HL-60/S4 treated with retinoic acid at 250 ng/mL for 4 days and 3 days (cell line): Measurements from ENCODE around the gene SRP68.
"Not testable (repeated sequence)": the region's sequence is repeated elsewhere in the genome, so short reads cannot be mapped to it uniquely, and the experiment has no call there.

ENCODE experiments used
- in situ Hi-C: fragments of 300-500 bp; cut with MboI; formaldehyde crosslinking; loops from 2 replicates; pipeline ENCODE4 v1.7.0; 2022; ENCODE audit warnings: low sequenced_read_pairs

The SRP68 gene

GRCh38 chr17:76090517-76091129 lies 18.3 kb upstream of the SRP68 start:
- in situ Hi-C loops: no loop called here

- in situ Hi-C loops: no loop called here
Measured at GRCh38 chr17:76089680-76090516, 17.6 kb upstream of the SRP68 start.

GRCh38 chr17:76088868-76089576 lies 16.7 kb upstream of the SRP68 start:
- in situ Hi-C loops: no loop called here

GRCh38 chr17:76088041-76088867 lies 15.9 kb upstream of the SRP68 start:
- in situ Hi-C loops: no loop called here

- in situ Hi-C loops: no loop called here
Measured at GRCh38 chr17:76087531-76087930, 15.2 kb upstream of the SRP68 start.

GRCh38 chr17:76086384-76086783 lies 14.1 kb upstream of the SRP68 start:
- in situ Hi-C loops: no loop called here

GRCh38 chr17:76085731-76086366 lies 13.5 kb upstream of the SRP68 start:
- in situ Hi-C loops: no loop called here

- in situ Hi-C loops: no loop called here
Measured at GRCh38 chr17:76085066-76085730, 12.9 kb upstream of the SRP68 start.

- in situ Hi-C loops: no loop called here
Measured at GRCh38 chr17:76083536-76084182, 11.3 kb upstream of the SRP68 start.

GRCh38 chr17:76082326-76083251 lies 10.3 kb upstream of the SRP68 start:
- in situ Hi-C loops: no loop called here

GRCh38 chr17:76081295-76082210 lies 9.2 kb upstream of the SRP68 start:
- in situ Hi-C loops: no loop called here

GRCh38 chr17:76080768-76081287 lies 8.5 kb upstream of the SRP68 start:
- in situ Hi-C loops: no loop called here

GRCh38 chr17:76079956-76080767 lies 7.8 kb upstream of the SRP68 start:
- in situ Hi-C loops: no loop called here

GRCh38 chr17:76079535-76079955 lies 7.2 kb upstream of the SRP68 start:
- in situ Hi-C loops: no loop called here

- in situ Hi-C loops: no loop called here
Measured at GRCh38 chr17:76078860-76079534, 6.7 kb upstream of the SRP68 start, which contains the start of gene ZACN. Gene ZACN, plus strand, starts transcription at chr17:76079182. Its CDS starts 83 bp downstream, at chr17:76079265.

- in situ Hi-C loops: not testable (repeated sequence)
Measured at GRCh38 chr17:76078370-76078769, 6.1 kb upstream of the SRP68 start.
